Body of pancreas (tissue), 4 donors: ENCODE measurements around the gene PLIN4.

Experiments used
- POLR2A ChIP-seq, 3 donors: fragments of 450-650 bp; IDR thresholded peaks; one replicate each; pipeline ENCODE4 v1.6.1; 2016; ENCODE audit warnings: antibody characterized with exemption in 3 of 3, mild to moderate bottlenecking in 2 of 3
- TF ChIP-seq, protein P1 (sequence below), 7 experiments: fragments of 450-650 bp in 4 of 7; fragments of 200-600 bp in 3 of 7; sonication (generic) in 3 of 7; IDR thresholded peaks; one replicate each; pipeline ENCODE4 v1.5.1; 2016 to 2019; ENCODE audit warnings: antibody characterized with exemption in 7 of 7

DNA sequence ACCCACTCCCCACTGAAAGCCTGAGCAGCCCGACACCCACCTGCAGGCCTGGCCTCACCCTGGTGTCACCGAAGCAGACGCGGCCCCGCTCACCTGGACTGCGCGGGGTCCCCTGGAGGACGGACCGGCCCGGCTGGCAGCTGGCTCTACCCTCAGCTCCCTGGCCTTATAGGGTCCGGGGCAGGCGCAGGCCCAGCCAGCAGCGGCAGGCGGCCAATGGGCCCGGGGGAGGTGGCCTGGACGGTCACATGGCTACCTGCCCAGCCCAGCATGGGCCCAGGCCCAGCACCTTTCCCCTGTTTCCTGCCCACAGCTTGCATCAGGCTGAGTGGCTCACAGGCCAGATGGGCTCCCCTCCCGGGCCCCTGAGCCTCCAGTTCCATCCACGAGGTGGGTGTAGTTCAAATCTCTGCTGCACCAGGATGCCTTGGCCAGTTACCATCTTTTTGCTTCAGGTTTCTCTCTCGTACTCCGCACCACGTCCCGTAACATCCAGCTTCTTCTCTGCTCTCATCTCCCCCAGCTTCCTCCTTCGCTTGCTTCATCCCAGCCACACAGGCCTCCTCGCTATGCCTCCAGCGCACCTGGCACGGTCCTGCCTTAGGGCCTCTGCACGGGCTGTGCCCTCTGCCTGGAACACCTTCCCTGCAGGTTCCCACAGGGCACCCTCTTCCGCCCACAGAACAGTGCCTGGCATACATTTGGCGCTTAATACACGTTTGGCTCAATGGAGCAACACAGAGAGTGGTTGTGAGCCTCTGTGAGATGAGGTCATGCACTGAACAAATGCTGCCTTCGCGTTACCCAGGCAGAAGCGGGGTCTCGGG is at the start of gene PLIN4:
- no peak for TF ChIP-seq POLR2A (IDR thresholded peaks at IDR 0.05)
- TF ChIP-seq, protein P1, sequence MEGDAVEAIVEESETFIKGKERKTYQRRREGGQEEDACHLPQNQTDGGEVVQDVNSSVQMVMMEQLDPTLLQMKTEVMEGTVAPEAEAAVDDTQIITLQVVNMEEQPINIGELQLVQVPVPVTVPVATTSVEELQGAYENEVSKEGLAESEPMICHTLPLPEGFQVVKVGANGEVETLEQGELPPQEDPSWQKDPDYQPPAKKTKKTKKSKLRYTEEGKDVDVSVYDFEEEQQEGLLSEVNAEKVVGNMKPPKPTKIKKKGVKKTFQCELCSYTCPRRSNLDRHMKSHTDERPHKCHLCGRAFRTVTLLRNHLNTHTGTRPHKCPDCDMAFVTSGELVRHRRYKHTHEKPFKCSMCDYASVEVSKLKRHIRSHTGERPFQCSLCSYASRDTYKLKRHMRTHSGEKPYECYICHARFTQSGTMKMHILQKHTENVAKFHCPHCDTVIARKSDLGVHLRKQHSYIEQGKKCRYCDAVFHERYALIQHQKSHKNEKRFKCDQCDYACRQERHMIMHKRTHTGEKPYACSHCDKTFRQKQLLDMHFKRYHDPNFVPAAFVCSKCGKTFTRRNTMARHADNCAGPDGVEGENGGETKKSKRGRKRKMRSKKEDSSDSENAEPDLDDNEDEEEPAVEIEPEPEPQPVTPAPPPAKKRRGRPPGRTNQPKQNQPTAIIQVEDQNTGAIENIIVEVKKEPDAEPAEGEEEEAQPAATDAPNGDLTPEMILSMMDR (IDR thresholded peaks at IDR 0.05), result no peak
